ENCODE data around the gene CEACAM4. TPM values are rescaled to one million over a fixed set of nuclear protein-coding genes. Genes with fewer than 3 reads are reported as not detected.
"Not testable (repeated sequence)": the region's sequence is repeated elsewhere in the genome, so short reads cannot be mapped to it uniquely, and the experiment has no call there.

Gene CEACAM4
- total RNA-seq, 2 experiments from 2014 or later = not detected

DNA sequence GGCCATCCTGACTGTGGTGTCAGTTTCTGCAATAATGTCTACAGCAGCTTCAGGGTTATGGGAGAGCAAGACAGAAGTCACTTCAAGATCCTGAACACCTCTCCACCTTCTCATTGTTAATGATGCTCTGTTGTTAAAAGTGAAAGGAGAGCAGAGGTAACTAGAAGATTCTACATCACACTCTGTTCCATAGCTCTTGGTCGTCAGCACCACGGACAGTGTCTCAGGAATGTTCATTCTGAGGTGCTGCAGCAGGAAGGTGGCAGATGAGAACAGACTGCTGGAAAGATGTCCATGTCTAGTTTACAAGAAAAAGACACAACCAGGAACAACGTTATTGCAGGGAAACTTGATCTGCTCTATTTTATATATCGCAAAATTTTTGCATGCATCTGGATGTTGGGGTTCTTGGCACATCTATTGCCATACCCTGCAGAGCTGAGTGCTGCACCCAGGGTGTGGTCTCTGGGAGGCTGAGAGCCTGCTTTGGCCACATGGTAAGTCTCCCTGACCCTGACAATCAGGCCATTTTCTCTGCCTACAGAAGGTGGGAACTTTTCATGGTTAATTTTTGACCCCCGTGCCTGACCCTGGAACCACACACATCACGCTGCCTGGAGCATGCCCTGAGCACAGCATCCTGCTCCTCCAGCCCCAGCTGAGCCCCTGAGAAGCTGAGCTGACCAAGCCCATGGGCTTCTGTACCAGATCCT, 38.2 kb downstream of the CEACAM4 start:
- Mint-ChIP-seq H3K27ac (no peak overlapping the region), H3K4me3 (no peak overlapping the region), H3K9me3 (no peaks in the 10 kb centered on the region), H3K36me3 (ENCODE audit: low read depth) (peaks cover 20% of the 10 kb centered on the region), H3K4me1 (no peaks in the 10 kb centered on the region), H3K27me3 (peaks cover 14% of the 10 kb centered on the region)
- peak; percentile 38 for DNase-seq
- ChIA-PET CTCF (interaction anchor here (1.4 to 1.9 kb wide), 2 partner anchors 9 to 139 kb away, joined by 3 to 8 read pairs; no protein-coding TSS in a partner anchor), POLR2A (no interaction called here)

DNA sequence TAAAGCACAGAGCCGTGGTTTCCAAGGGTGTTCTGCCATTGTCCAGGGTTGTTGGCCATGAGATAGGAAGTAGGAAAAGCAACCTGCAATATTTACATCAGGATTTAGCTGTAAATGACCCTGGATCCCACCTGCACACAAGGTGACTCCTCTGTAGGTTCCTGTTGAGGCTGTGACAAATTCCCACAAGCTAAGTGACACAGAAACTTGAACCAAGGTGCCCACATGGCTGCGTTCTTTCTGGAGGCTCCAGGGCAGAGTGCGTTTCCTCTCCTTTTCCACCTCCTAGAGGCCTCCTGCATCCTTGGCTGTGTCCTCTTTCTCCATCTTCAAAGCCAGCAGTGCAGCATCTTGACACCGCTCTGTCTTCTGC, 39.0 kb downstream of the CEACAM4 start:
- Mint-ChIP-seq H3K27me3 (peaks cover 9% of the 10 kb centered on the region), H3K27ac (no peak overlapping the region), H3K9me3 (peaks cover 6% of the 10 kb centered on the region), H3K4me3 (no peak overlapping the region), H3K36me3 (ENCODE audit: low read depth) (peaks cover 28% of the 10 kb centered on the region), H3K4me1 (no peaks in the 10 kb centered on the region)
- DNase-seq = no peak
- POLR2A ChIA-PET = no interaction called here
- CTCF ChIA-PET = interaction anchor here (1.4 to 1.9 kb wide), 2 partner anchors 10 to 138 kb away, joined by 3 to 8 read pairs; no protein-coding TSS in a partner anchor

DNA sequence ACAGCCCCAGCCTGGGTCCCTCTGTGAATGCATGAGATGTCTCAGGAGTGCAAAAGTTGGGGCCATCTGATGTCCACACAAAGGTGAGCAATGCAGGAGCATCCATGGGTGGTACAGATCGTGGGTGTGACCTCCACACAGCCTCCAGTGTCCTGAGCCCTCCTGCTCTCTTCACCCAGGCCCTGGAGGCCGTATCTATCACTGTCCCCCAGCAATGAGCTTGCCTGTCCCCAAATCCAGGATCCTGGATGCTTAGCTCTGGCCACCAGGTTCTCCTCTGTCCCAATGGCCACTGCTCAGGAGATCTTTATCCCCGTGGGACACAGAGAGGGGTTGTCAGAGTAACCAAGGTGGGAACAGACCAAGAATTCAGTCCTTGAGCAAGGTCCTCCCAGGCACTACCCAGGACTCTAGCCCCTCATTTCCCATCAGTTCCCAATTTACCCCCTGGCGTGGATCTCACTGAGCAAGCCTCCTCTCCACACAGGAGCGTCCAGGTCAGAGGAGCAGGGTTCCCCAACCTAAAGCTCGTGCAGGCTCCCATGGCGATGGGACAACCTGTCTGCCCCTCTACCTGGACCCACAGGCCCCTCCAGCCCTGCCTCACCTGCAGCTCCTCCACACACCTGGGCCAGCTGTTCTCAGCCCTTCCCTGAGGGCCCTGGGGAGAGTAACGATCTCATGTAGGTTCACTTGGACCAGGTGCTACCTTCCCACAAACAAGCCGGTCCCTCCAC, 39.6 kb downstream of the CEACAM4 start:
- H3K9me3 Mint-ChIP-seq = peaks cover 10% of the 10 kb centered on the region
- H3K4me3 Mint-ChIP-seq = no peak overlapping the region
- H3K27me3 Mint-ChIP-seq = peaks cover 6% of the 10 kb centered on the region
- no peak overlapping the region for H3K27ac Mint-ChIP-seq
- CTCF ChIA-PET = interaction anchor here (1.4 to 1.9 kb wide), 2 partner anchors 10 to 137 kb away, joined by 3 to 8 read pairs; no protein-coding TSS in a partner anchor
- H3K4me1 Mint-ChIP-seq = no peaks in the 10 kb centered on the region
- POLR2A ChIA-PET = no interaction called here
- DNase-seq = no peak
- H3K36me3 Mint-ChIP-seq (ENCODE audit: low read depth) = peaks cover 33% of the 10 kb centered on the region

DNA sequence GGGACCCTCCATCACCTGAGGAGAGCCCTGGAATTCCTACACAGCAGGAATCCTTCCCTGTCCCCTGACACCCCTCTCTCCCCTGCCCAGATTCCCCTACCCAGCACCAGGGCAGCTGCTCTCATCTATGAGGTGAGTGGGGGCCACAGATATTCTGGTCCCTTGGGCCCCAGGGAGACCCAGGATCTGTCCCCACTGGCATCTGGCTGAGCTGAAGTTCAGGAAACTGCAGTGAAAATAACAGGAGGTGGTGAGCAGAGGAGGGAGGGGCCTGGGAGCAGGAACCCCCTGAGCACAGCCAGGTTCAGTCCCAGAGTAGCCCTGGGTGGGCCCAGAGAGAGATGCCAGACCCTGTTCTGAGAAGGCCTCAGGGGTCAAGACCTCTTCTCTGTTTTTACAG, 40.8 kb downstream of the CEACAM4 start:
- Mint-ChIP-seq H3K4me3 (no peak overlapping the region), H3K4me1 (no peaks in the 10 kb centered on the region), H3K27me3 (peaks cover 3% of the 10 kb centered on the region), H3K27ac (no peak overlapping the region), H3K36me3 (ENCODE audit: low read depth) (peaks cover 45% of the 10 kb centered on the region), H3K9me3 (peaks cover 22% of the 10 kb centered on the region)
- ChIA-PET CTCF (interaction anchor here (0.7 kb wide), 1 partner anchor 137 kb away, joined by 4 read pairs; no protein-coding TSS in a partner anchor), POLR2A (no interaction called here)
- no peak for DNase-seq

DNA sequence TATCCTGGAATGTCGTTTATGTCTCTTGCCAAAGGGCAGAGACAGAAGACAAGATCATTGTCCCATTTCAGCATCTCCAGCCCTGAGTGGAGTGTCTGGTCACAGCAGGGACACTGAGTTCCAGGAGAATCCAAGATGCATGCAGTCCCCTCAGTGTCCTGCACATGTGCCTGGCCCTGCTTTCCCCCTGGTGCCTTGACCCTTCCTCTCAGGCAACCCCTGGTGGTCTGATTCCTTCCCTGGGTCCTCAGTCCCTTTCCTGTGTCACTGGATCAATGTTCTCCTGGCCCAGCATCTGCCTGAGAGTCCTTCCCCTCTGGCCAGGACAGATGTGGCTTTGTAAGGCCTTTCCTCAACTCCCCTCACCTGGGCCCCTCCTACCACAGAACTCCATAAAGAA, 41.9 kb downstream of the CEACAM4 start:
- no peak for DNase-seq
- H3K27me3 Mint-ChIP-seq = no peaks in the 10 kb centered on the region
- ChIA-PET POLR2A (no interaction called here), CTCF (no interaction called here)
- peaks cover 32% of the 10 kb centered on the region for H3K9me3 Mint-ChIP-seq
- H3K36me3 Mint-ChIP-seq (ENCODE audit: low read depth) = peaks cover 57% of the 10 kb centered on the region
- no peak overlapping the region for H3K4me3 Mint-ChIP-seq
- no peak overlapping the region for H3K27ac Mint-ChIP-seq
- H3K4me1 Mint-ChIP-seq = no peaks in the 10 kb centered on the region

DNA sequence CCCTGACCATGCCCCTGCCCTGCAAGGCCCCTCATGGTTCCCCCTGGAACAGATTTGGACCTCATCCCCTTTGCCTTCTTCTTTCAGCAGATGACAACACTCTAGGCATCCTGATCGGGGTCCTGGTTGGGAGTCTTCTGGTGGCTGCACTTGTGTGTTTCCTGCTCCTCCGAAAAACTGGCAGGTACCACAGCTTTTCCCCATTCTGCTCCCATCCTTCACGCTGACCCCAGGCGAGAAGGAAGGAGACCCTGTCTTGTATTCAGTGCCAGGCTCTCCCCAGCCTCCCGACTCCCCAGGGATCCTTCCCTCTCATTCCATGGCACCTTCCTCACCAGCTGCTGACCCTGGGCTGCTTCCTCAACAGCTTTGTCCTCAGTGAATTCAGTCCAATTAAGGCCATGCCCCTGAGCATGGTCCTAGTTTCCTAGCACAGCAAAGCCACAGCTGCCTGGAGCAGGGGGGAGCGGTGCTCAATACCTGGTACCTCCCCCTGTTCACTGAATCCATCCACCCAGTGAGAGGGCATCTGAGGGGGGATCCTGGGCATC, 42.5 kb downstream of the CEACAM4 start:
- DNase-seq = no peak
- CTCF ChIA-PET = interaction anchor here (0.8 kb wide), 1 partner anchor 135 kb away, joined by 3 read pairs; no protein-coding TSS in a partner anchor
- POLR2A ChIA-PET = no interaction called here
- Mint-ChIP-seq H3K36me3 (ENCODE audit: low read depth) (peaks cover 63% of the 10 kb centered on the region), H3K4me1 (no peaks in the 10 kb centered on the region), H3K9me3 (peaks cover 32% of the 10 kb centered on the region), H3K27ac (no peak overlapping the region), H3K4me3 (no peak overlapping the region), H3K27me3 (no peaks in the 10 kb centered on the region)

DNA sequence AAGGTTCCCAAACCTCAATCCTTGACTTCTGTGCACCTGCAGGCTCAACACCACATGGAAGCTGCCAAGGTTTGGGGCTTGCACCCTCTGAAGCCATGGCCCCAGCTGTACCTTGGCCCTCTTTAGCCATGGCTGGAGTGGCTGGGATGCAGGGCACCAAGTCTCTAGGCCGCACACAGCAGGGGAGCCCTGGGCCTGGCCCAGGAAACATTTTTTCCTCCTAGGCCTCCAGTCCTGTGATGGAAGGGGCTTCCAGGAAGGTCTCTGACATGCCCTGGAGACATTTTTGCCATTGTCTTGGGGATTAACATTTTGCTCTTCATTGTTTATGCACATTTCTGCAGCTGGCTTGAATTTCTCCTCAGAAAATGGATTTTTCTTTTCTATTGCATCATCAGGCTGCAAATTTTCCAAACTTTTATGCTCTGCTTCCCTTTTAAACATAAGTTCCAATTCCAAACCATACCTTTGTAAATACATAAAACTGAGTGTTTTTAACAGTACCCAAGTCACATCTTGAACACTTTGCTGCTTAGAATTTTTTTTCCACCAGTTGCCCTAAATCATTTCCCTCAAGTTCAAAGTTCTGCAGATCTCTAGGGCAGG, 44.2 kb downstream of the CEACAM4 start:
- H3K4me3 Mint-ChIP-seq, H3K27ac Mint-ChIP-seq, H3K4me1 Mint-ChIP-seq, DNase-seq, POLR2A ChIA-PET, H3K27me3 Mint-ChIP-seq: not testable (repeated sequence)
- CTCF ChIA-PET = interaction anchor here (0.9 kb wide), 1 partner anchor 134 kb away, joined by 5 read pairs; no protein-coding TSS in a partner anchor
- H3K36me3 Mint-ChIP-seq (ENCODE audit: low read depth) = peaks cover 67% of the 10 kb centered on the region
- peaks cover 32% of the 10 kb centered on the region for H3K9me3 Mint-ChIP-seq

DNA sequence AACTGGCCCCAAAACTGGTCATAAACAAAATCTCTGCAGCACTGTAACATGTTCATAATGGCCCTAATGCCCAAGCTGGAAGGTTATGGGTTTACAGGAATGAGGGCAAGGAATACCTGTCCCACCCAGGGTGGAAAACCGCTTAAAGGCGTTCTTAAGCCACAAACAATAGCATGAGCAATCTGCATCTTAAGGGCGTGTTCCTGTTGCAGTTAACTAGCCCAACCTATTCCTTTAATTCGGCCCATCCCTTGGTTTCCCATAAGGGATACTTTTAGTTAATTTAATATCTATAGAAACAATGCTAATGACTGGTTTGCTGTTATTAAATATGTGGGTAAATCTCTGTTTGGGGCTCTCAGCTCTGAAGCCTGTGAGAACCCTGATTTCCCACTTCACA, 45.8 kb downstream of the CEACAM4 start:
- POLR2A ChIA-PET = interaction anchor here (1.2 kb wide), 1 partner anchor 142 kb away, joined by 3 read pairs; no protein-coding TSS in a partner anchor
- H3K27ac Mint-ChIP-seq, CTCF ChIA-PET, DNase-seq, H3K27me3 Mint-ChIP-seq, H3K4me3 Mint-ChIP-seq: not testable (repeated sequence)
- Mint-ChIP-seq H3K36me3 (ENCODE audit: low read depth) (peaks cover 79% of the 10 kb centered on the region), H3K4me1 (peaks cover 16% of the 10 kb centered on the region), H3K9me3 (peaks cover 32% of the 10 kb centered on the region)

DNA sequence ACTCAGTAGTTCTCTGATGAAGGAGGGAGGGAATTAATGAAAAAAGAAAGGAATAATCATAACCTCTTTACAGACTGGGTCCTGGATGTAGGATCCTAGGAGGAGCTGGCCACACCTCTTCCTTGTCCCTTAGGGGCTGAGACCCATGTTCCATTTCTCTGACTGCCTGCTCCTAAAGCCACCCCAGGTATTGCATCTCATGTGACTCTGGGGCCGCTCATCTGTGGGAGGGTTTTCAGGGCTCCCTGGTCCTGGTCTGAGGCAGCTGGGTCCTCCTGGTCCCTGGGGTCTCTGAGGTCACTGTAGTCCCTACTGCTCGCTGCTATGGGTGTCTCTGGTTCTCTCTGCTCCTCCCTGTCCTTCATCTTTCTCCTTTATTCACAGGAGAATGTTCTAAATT, 48.0 kb downstream of the CEACAM4 start:
- H3K4me3 Mint-ChIP-seq = no peak overlapping the region
- ChIA-PET CTCF (interaction anchor here (1.1 to 1.3 kb wide), 2 partner anchors 18 to 606 kb away, joined by 3 read pairs; no protein-coding TSS in a partner anchor), POLR2A (no interaction called here)
- H3K4me1 Mint-ChIP-seq = peaks cover 30% of the 10 kb centered on the region
- no peak for DNase-seq
- peaks cover 71% of the 10 kb centered on the region for H3K36me3 Mint-ChIP-seq (ENCODE audit: low read depth)
- no peaks in the 10 kb centered on the region for H3K27me3 Mint-ChIP-seq
- H3K27ac Mint-ChIP-seq = no peak overlapping the region
- peaks cover 32% of the 10 kb centered on the region for H3K9me3 Mint-ChIP-seq

DNA sequence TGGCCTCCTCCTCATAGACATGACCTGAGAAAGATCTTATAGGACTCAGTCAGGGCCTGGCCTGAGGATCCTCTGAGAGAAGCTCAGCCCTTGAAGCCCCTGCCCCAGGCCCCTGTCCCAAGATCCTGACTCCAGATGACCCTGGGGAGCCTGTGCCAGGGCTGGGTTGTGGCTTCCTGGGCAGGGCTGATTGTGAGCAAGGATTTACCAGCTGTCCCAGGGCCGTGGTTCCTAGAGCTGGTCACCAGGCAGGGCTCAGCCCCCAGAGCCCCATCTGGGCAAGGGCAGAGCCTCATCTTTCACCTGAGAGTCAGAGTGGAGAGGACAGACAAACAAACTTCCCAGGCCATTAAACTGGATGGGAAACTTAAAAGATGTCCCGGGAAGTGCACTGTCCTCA, 49.0 kb downstream of the CEACAM4 start:
- POLR2A ChIA-PET = interaction anchor here (0.7 kb wide), 1 partner anchor 14 kb away, joined by 4 read pairs; no protein-coding TSS in a partner anchor
- Mint-ChIP-seq H3K36me3 (ENCODE audit: low read depth) (peaks cover 67% of the 10 kb centered on the region), H3K27ac (no peak overlapping the region), H3K27me3 (no peaks in the 10 kb centered on the region), H3K4me3 (no peak overlapping the region), H3K4me1 (peaks cover 30% of the 10 kb centered on the region), H3K9me3 (peaks cover 25% of the 10 kb centered on the region)
- CTCF ChIA-PET = interaction anchor here (0.6 to 1.5 kb wide), 5 partner anchors 19 to 605 kb away, joined by 3 read pairs; no protein-coding TSS in a partner anchor
- no peak for DNase-seq

DNA sequence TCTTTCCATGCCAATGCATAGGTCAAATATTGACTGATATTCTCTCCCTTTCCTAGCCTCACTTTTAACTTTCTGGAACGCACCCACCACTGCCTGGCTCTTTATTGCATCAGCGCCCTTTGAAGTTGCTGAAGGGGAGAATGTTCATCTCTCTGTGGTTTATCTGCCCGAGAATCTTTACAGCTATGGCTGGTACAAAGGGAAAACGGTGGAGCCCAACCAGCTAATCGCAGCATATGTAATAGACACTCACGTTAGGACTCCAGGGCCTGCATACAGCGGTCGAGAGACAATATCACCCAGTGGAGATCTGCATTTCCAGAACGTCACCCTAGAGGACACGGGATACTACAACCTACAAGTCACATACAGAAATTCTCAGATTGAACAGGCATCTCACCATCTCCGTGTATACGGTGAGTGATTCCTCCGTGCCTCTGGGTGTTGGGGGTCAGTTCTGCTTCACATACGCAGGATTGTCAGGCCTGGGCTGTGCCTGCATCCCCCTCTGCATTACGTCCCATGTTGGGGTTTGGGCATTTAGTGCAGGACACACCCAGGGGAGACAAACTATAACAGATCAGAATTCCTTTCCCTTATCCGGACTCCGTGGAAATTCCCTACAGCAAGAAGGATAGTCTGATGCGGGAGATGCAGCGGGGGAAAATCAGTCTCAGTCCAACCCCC, 49.6 kb downstream of the CEACAM4 start:
- ChIA-PET CTCF (interaction anchor here (0.6 to 2.0 kb wide), 4 partner anchors 20 to 129 kb away, joined by 3 to 12 read pairs (median 3); no protein-coding TSS in a partner anchor), POLR2A (interaction anchor here (0.7 to 1.3 kb wide), 2 partner anchors 13 to 14 kb away, joined by 4 to 5 read pairs; no protein-coding TSS in a partner anchor)
- no peak for DNase-seq
- Mint-ChIP-seq H3K4me1 (peaks cover 30% of the 10 kb centered on the region), H3K27me3 (no peaks in the 10 kb centered on the region), H3K9me3 (peaks cover 21% of the 10 kb centered on the region), H3K27ac (no peak overlapping the region), H3K4me3 (no peak overlapping the region), H3K36me3 (ENCODE audit: low read depth) (peaks cover 67% of the 10 kb centered on the region)

DNA sequence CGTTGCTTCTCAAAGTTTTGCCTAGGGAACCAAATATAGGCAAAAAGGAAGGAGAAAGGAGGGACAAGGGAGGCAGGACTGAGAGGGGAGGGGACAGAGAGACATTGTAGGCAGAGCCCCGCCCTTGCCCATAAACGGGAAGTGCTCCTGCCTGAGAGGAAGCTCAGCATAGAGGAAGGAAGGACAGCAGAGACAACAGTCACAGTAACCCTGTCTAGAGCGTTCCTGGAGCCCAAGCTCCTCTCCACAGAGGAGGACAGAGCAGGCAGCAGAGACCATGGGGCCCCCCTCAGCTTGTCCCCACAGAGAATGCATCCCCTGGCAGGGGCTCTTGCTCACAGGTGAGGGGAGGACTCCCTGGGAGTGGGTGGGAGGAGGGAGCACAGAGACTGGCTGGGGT, 50.9 kb downstream of the CEACAM4 start, which contains the start of gene CEACAM21:
CEACAM21 (plus strand) TSS at position 169 of the 400 bp plus-strand sequence; CDS start at position 278, 109 bp downstream.
- Mint-ChIP-seq H3K9me3 (peaks cover 9% of the 10 kb centered on the region), H3K4me1 (peaks cover 30% of the 10 kb centered on the region)

More for the DNA sequence above, 50.9 kb downstream of the CEACAM4 start, which contains the start of gene CEACAM21:
- Mint-ChIP-seq H3K36me3 (ENCODE audit: low read depth) (peaks cover 62% of the 10 kb centered on the region), H3K27ac (peak within 1 kb of the TSS; percentile 77), H3K4me3 (peak within 1 kb of the TSS; percentile 75), H3K27me3 (no peaks in the 10 kb centered on the region)
- peak; percentile 74 for DNase-seq
- POLR2A ChIA-PET = interaction anchor here (0.9 to 2.5 kb wide), 8 partner anchors 10 to 137 kb away, joined by 3 to 10 read pairs (median 5); no protein-coding TSS in a partner anchor
- CTCF ChIA-PET = interaction anchor here (0.9 to 2.0 kb wide), 11 partner anchors 14 to 137 kb away, joined by 3 to 12 read pairs (median 4); partner anchors contain the start of gene DMAC2

Data from activated CD4-positive, alpha-beta memory T cell treated with anti-CD3 and anti-CD28 coated beads, Interleukin-2, amount 10 ng/mL, durations not matched to agents 7 days and 5 days (primary cell).